GM18867 (cell line): ENCODE measurements around the gene STK32C.

Source experiments
- ATAC-seq: cut with Tn5 transposase; IDR thresholded peaks from one replicate; pipeline ENCODE4 v1.9.1; 2021; ENCODE audit warnings: mild to moderate bottlenecking, moderate library complexity; ENCODE audit not compliant: unreplicated experiment

Gene STK32C

GRCh38 chr10:132189016-132189415, 118.7 kb downstream of the STK32C start:
- no peak for ATAC-seq

GRCh38 chr10:132188331-132188730, 119.4 kb downstream of the STK32C start:
- no peak for ATAC-seq

- ATAC-seq = no peak
Measured at GRCh38 chr10:132187430-132188138, 120.2 kb downstream of the STK32C start.

GRCh38 chr10:132186488-132187429, 121.0 kb downstream of the STK32C start, which contains the start of gene DPYSL4:
Gene DPYSL4 (plus strand): TSS chr10:132186948. CDS start chr10:132187064, 116 bp downstream.
- no peak for ATAC-seq

GRCh38 chr10:132185601-132186487, 121.9 kb downstream of the STK32C start:
- ATAC-seq = no peak

- ATAC-seq = no peak
Measured at GRCh38 chr10:132184816-132185593, 122.7 kb downstream of the STK32C start.

- ATAC-seq = no peak
Measured at GRCh38 chr10:132183046-132183445, 124.7 kb downstream of the STK32C start.

- ATAC-seq = no peak
Measured at GRCh38 chr10:132182591-132182990, 125.2 kb downstream of the STK32C start.

- ATAC-seq = no peak
Measured at GRCh38 chr10:132181691-132182425, 125.9 kb downstream of the STK32C start.

- ATAC-seq = no peak
Measured at GRCh38 chr10:132180736-132181135, 127.0 kb downstream of the STK32C start.

GRCh38 chr10:132179551-132180392, 128.0 kb downstream of the STK32C start:
- no peak for ATAC-seq

GRCh38 chr10:132178672-132179545, 128.8 kb downstream of the STK32C start:
- ATAC-seq = no peak

GRCh38 chr10:132178046-132178445, 129.7 kb downstream of the STK32C start:
- no peak for ATAC-seq

- no peak for ATAC-seq
Measured at GRCh38 chr10:132176623-132177500, 130.9 kb downstream of the STK32C start.

GRCh38 chr10:132175907-132176581, 131.7 kb downstream of the STK32C start:
- ATAC-seq = no peak

GRCh38 chr10:132175408-132175807, 132.3 kb downstream of the STK32C start:
- ATAC-seq = no peak
